Stimulated activated CD4-positive, alpha-beta T cell treated with anti-CD3 and anti-CD28 coated beads, Interleukin-1b, Interleukin-23, amount 100 ng/mL, for 48 hours (primary cell): ENCODE measurements around the gene ARF3.

ENCODE experiments used
- DNase-seq: peaks from one replicate; pipeline ENCODE4 v3.0.0-alpha.2; 2020

ARF3 gene

GRCh38 chr12:48961801-48962200, 4.5 kb upstream of the ARF3 start:
- DNase-seq, result no peak

- no peak for DNase-seq
These were observed 4.0 kb upstream of the ARF3 start for GRCh38 chr12:48961331-48961730.

GRCh38 chr12:48960834-48961233, 3.5 kb upstream of the ARF3 start:
- DNase-seq, result no peak

- DNase-seq, result no peak
These were observed 732 bp upstream of the ARF3 start for GRCh38 chr12:48958049-48958388.

- DNase-seq, result peak; percentile 20
These were observed 777 bp downstream of the ARF3 start for GRCh38 chr12:48956279-48957140.

GRCh38 chr12:48954841-48955501, 2.3 kb downstream of the ARF3 start:
- no peak for DNase-seq

GRCh38 chr12:48954061-48954460, 3.2 kb downstream of the ARF3 start:
- no peak for DNase-seq

GRCh38 chr12:48952691-48953090, 4.6 kb downstream of the ARF3 start:
- no peak for DNase-seq

GRCh38 chr12:48947727-48948126, 9.6 kb downstream of the ARF3 start:
- DNase-seq, result no peak

GRCh38 chr12:48946943-48947342, 10.3 kb downstream of the ARF3 start:
- no peak for DNase-seq

GRCh38 chr12:48946205-48946604, 11.1 kb downstream of the ARF3 start:
- no peak for DNase-seq

GRCh38 chr12:48943221-48943620, 14.1 kb downstream of the ARF3 start:
- no peak for DNase-seq

GRCh38 chr12:48940181-48940580, 17.1 kb downstream of the ARF3 start:
- DNase-seq, result no peak

- DNase-seq, result no peak
These were observed 18.5 kb downstream of the ARF3 start for GRCh38 chr12:48938805-48939204.

GRCh38 chr12:48937170-48937569, 20.1 kb downstream of the ARF3 start:
- DNase-seq, result no peak

GRCh38 chr12:48936379-48936979, 20.8 kb downstream of the ARF3 start:
- DNase-seq, result peak; percentile 75

- no peak for DNase-seq
These were observed 23.0 kb downstream of the ARF3 start for GRCh38 chr12:48934312-48934706.

- no peak for DNase-seq
These were observed 23.5 kb downstream of the ARF3 start for GRCh38 chr12:48933664-48934311.

GRCh38 chr12:48932878-48933277, 24.4 kb downstream of the ARF3 start:
- DNase-seq, result no peak

- no peak for DNase-seq
These were observed 26.8 kb downstream of the ARF3 start for GRCh38 chr12:48930475-48930874.

- DNase-seq, result no peak
These were observed 27.7 kb downstream of the ARF3 start for GRCh38 chr12:48929551-48929950.

- DNase-seq, result no peak
These were observed 30.0 kb downstream of the ARF3 start for GRCh38 chr12:48927261-48927660.

GRCh38 chr12:48925304-48926011, 31.8 kb downstream of the ARF3 start, which contains the start of gene FKBP11:
FKBP11 (minus strand) TSS chr12:48925492; CDS start chr12:48925428, 64 bp downstream.
- DNase-seq, result peak; percentile 75
